Peyer's patch (tissue), 4 donors: ENCODE data around the gene PLEKHB2. TPM values are rescaled to one million over a fixed set of nuclear protein-coding genes. Genes with fewer than 3 reads are reported as not detected.
A peak's percentile ranks its signal among the peaks of the same experiment; 100 is the strongest.

Experiments used
- DNase-seq, 3 donors: peaks; one replicate each; pipeline ENCODE4 v3.0.0-alpha.2; 2017 to 2019
- H3K27ac ChIP-seq, 4 donors: fragments of 200-600 bp; sonication (generic); one replicate each; pipeline ENCODE4 v1.5.1; 2016 to 2019
- H3K27me3 ChIP-seq, 2 donors: fragments of 200-600 bp; sonication (generic); one replicate each; pipeline ENCODE4 v1.5.1; 2019
- H3K36me3 ChIP-seq, 3 donors: fragments of 200-600 bp; sonication (generic); one replicate each; pipeline ENCODE4 v1.5.1; 2016 to 2019
- H3K4me1 ChIP-seq, 4 donors: fragments of 200-600 bp; sonication (generic); one replicate each; pipeline ENCODE4 v1.5.1; 2016 to 2019
- H3K4me3 ChIP-seq, 4 donors: fragments of 200-600 bp; sonication (generic); 1 replicate in 3 of 4; 2 replicates in 1 of 4; pipeline ENCODE4 v1.5.1; 2016 to 2019; ENCODE audit warnings: mild to moderate bottlenecking in 1 of 4
- H3K9me3 ChIP-seq, 4 donors: fragments of 200-600 bp; sonication (generic); one replicate each; pipeline ENCODE4 v1.5.1; 2016 to 2019; ENCODE audit warnings: mild to moderate bottlenecking in 1 of 4
- CTCF ChIP-seq, 6 experiments: fragments of 450-650 bp in 4 of 6; fragments of 200-600 bp in 2 of 6; sonication (generic) in 1 of 6; IDR thresholded peaks; one replicate each; pipeline ENCODE4 v1.5.1; 2017 to 2019; ENCODE audit warnings: antibody characterized with exemption in 6 of 6, mild to moderate bottlenecking in 3 of 6, moderate library complexity in 1 of 6
- POLR2A ChIP-seq, 2 donors: fragments of 450-650 bp; IDR thresholded peaks; one replicate each; pipeline ENCODE4 v1.5.1; 2017; ENCODE audit warnings: antibody characterized with exemption in 2 of 2, mild to moderate bottlenecking in 2 of 2, moderate library complexity in 2 of 2
- total RNA-seq, 4 donors: library from RNA; depleted of rRNA; stranded (reverse); fragments of >200 nt; gene quantifications; one replicate each; pipeline ENCODE4 v1.1.0, GENCODE V29; 2016

PLEKHB2 gene
- total RNA-seq, 4 donors from 2014 or later: 35.5 to 150 (median 120) TPM

- DNase-seq: no peak
- Histone ChIP-seq H3K27me3 (no peaks in the 10 kb centered on the region), H3K9me3 (no peaks in the 10 kb centered on the region), H3K36me3 (peaks cover 0 to under 1% (median 0%) of the 10 kb centered on the region in 3 donors), H3K4me3 (no peak overlapping the region), H3K4me1 (peaks cover 0 to 8% (median 0%) of the 10 kb centered on the region in 4 donors), H3K27ac (no peak overlapping the region)
- TF ChIP-seq CTCF (IDR thresholded peaks at IDR 0.05): no peak
- no peak for TF ChIP-seq POLR2A (IDR thresholded peaks at IDR 0.05)
These were observed 10.6 kb downstream of the PLEKHB2 start for GRCh38 chr2:131115752-131116151.

GRCh38 chr2:131120815-131121317 lies 15.7 kb downstream of the PLEKHB2 start:
- H3K4me1 ChIP-seq: no peaks in the 10 kb centered on the region
- peaks cover 0 to 41% (median 0%) of the 10 kb centered on the region in 3 donors for H3K36me3 ChIP-seq
- TF ChIP-seq CTCF (IDR thresholded peaks at IDR 0.05): no peak
- TF ChIP-seq POLR2A (IDR thresholded peaks at IDR 0.05): no peak
- no peaks in the 10 kb centered on the region for H3K9me3 ChIP-seq
- H3K27me3 ChIP-seq: no peaks in the 10 kb centered on the region
- no peak for DNase-seq
- H3K4me3 ChIP-seq: no peak overlapping the region
- no peak overlapping the region for H3K27ac ChIP-seq

GRCh38 chr2:131121464-131121863 lies 16.3 kb downstream of the PLEKHB2 start:
- Histone ChIP-seq H3K9me3 (no peaks in the 10 kb centered on the region), H3K27ac (no peak overlapping the region), H3K36me3 (peaks cover 0 to 47% (median 0%) of the 10 kb centered on the region in 3 donors), H3K4me1 (no peaks in the 10 kb centered on the region), H3K27me3 (no peaks in the 10 kb centered on the region), H3K4me3 (no peak overlapping the region)
- no peak for TF ChIP-seq CTCF (IDR thresholded peaks at IDR 0.05)
- peak in 1 of 3 donors; percentile 26 for DNase-seq

GRCh38 chr2:131122496-131122895 lies 17.4 kb downstream of the PLEKHB2 start:
- Histone ChIP-seq H3K4me1 (no peaks in the 10 kb centered on the region), H3K36me3 (peaks cover 0 to 57% (median 0%) of the 10 kb centered on the region in 3 donors), H3K27ac (no peak overlapping the region), H3K9me3 (no peaks in the 10 kb centered on the region), H3K4me3 (no peak overlapping the region), H3K27me3 (no peaks in the 10 kb centered on the region)
- DNase-seq: no peak
- TF ChIP-seq CTCF (IDR thresholded peaks at IDR 0.05) (no peak), POLR2A (IDR thresholded peaks at IDR 0.05) (no peak)

GRCh38 chr2:131123192-131123591 lies 18.1 kb downstream of the PLEKHB2 start:
- H3K36me3 ChIP-seq: peaks cover 0 to 64% (median 0%) of the 10 kb centered on the region in 3 donors
- no peak for TF ChIP-seq CTCF (IDR thresholded peaks at IDR 0.05)
- no peak for TF ChIP-seq POLR2A (IDR thresholded peaks at IDR 0.05)
- no peaks in the 10 kb centered on the region for H3K9me3 ChIP-seq
- H3K4me1 ChIP-seq: no peaks in the 10 kb centered on the region
- H3K4me3 ChIP-seq: no peak overlapping the region
- H3K27ac ChIP-seq: no peak overlapping the region
- DNase-seq: no peak
- no peaks in the 10 kb centered on the region for H3K27me3 ChIP-seq
